ENCODE measurements around the gene INF2.

The INF2 gene

DNA sequence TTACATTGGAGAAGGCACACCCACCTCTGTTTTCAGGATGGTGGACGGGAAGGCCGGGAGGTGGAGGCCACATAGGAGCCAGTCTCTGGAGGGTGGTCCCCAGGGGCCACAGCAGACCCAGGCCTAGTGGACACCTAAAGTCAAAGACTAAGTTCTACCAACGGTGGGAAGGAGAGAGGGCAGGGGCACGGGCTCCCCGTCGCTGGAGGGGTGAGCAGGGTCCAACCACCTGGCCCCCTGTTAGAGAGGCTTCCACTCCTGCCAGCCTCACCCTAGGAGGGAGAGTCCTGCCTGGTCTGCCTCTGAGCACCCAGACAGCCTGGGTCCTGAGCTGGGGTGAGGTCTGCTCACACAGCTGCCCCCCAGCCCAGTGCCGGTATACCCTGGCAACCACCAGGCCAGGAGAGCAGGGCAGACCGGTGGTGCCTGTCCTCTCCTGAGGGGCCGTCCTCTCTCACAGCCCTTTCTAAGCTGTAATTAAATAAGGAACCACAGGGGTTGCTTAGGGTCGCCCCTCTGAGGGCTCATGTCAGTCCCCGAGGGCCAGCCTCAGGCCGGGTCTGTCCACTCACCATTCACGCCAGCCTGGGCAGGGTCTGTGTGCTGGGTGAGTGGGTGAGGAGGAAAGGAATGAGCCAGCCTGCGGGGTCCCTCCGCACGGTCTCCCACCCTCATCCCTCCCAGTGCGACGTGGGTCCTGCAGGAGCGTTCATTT lies 2.3 kb downstream of the INF2 start:
- DNase-seq: no peak

DNA sequence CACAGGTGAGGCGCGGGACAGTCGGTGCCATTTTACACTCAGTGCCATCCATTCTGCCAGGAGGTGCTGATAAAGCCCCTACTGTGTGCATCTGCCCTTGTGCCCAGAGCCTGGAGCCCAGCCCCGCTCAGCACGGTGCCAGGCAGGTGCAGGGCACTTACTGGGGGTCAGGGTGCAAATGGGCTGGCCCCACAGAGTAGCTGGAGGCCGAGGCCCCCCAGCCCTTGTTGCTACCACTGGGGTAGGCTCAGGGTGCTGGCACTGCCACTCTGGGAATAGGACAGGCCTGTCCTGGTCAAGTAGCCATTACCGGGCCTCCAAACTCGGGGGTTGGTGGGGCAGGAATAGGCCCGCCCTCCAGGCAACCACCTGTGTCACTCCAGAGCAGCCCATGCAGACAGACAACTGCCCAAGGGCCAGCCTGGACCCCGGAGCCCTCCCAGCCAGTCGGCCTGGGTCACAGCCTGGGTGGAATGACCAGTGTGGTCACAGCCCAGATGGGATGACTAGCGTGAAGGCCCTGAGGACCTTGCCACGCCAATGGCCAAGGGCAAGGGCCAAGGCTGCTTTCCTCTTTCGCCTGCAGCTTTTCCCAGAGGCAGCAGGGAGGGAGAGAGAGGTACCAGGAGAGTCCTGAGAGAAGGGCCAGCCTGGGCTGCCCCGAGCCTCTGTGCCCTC lies 3.0 kb downstream of the INF2 start:
- no peak for DNase-seq

DNA sequence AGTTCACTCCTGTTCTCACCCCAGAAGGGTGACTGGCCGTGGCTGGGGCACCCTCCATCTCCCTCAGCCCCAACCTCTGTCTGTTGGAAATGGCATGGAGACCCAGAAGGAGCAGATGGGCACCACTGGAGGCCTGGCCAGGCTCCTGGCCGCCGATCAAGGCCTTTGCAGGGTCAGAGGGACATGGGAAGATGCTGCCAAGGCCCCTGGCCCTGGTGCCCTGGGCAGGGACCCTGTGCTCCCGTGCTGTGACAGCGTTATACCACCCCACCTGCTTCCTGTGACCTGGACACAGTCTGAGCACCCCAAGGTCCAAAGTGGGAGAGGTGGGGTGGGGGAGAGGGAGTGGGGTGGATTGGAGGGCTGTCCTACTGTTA lies 3.5 kb downstream of the INF2 start:
- no peak for DNase-seq

DNA sequence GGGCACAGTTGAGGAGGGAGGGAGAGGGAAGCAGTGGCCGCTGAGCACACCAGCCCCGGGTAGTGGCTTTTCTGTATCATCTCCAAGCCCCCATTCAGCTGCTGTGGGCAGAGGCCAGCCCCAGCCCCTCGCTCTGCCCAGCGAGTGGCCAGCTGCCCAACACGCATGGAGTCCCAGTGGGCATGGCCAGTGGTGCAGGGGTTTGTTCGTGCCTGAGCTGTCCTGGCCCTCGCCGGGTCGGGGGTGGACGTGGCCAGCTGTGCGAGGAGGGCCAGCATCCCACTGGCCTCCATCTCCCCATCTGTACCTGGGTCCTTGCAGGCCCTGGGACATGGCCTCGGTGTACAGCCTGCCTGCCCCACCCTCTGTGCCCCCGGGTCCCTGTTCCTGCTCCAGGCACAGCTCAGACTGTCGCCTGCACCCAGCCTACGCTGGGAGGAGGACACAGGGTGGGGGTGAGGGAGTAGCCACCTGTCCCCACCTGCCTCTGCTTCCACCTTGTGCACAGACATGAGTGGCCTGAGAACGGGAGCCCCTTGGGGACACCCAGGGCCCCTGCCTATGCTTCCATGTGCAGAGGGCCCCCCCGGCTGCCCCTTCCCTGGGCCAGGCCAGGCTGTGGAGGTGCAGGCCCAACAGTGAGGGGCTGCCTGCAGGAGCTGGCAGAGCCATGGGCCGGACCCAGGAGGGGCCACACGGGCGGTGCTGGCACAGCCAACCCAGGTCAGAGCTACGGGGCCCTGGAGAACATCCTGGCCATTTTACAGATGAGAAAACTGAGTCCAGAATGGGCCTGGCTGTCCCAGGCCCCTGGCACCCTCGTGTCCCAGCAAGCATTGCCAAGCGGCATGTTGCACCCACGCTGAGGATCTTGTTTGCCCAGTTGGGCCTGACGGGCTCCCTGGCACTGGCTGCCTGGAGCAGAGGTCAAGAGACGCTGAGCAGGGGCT lies 4.3 kb downstream of the INF2 start:
- DNase-seq: no peak

DNA sequence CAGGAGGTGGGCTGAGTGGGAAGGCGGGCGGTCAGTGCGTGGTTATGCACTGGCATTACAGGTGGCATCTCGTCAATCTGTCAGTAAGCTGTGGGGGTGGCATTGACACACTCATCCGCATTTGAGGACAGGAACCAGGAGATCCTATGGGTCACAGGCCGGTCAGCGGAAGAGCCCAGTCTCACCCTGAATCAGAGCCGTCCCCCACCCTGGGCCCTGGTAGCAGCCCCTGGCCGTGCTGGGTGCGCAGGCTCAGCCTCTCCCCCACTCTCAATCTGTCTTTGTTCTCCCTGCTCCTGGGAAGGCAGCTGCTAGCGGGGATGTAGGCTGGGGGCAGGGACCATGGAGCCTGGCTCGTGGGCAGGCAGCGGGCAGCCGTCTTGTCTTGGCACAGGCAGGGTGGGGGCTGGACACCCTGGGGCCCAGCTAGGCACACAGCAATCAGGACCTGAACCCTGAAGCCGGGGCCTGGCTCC lies 5.1 kb downstream of the INF2 start:
- DNase-seq: no peak

DNA sequence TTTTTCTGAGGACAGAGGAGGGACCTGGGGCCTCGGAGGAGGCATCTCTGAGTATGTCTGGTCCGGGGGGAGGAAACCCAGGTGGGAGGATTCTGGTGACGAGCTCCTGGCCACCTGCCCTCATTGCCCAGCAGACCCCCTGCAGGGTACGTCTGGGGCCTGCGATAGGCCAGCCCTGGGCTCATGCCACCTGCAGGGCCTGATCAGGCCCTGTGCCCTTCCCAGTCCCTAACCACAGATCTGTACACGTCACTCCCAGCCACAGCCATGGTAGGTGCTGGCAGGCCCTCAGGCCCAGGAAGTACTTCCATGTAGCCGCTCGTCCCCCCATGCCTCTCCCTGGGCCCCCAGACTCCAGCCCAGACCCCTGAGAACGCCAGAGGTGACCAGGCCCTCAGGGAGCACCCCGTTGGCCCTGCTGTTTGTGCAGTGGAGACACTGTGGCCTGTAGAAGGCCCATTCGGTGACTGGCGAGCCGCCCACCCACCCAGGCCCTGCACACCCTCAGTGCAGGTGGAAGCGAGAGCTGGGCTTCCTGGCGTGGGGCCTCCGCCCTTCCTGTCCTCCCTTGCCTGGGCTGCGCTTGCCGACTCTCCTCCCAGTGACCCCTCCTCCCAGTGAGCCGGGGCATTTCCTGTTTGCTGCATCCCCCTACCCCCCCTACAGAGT lies 5.7 kb downstream of the INF2 start:
- no peak for DNase-seq

DNA sequence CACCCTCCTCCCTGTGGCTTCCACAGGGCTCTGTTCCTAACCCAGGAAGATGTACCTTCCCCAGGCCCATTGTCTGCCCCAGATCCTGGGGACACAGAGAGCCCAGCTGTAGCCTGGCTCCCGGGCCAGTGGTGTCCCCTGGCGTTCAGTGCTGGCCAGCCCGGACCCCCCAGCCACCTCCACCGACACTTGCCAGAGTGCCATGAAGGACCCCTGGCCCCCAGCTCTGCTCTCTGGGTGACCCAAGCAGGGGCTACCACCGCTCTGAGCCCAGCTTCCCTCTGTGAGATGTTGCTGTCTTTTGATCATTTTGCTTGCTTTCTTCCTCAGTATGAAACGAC lies 6.2 kb downstream of the INF2 start:
- no peak for DNase-seq

DNA sequence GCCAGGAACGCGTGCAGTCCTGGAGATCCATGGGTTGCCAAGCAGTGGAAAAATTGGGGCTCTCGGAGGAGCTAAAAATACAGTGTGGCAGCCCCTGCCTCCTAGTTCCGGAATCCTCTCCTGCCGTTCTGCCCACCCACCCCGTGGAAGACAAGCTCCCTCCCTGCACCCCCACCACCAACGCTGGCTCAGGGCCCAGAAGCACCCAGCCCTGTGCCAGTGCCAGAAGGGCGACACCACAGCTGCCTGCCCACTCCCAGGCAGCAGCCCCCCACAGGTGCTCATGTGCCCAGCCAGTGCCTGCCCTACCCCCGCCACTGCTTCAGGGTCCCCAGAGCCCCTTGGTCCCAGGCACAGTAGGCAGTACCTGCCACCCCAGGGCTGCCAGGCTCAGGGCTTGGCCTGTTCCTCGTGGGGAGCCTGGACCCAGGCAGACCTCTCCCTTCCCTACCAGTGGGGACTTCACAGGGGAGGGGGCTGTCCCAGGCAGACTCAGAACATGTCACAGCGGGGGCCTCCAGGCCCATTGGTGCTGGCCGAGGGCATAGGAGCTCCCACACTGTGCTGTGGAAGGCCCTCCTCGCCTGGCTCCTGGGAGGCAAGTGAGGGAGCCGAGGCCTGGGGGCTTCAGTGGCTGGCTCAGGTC lies 7.4 kb downstream of the INF2 start:
- DNase-seq: no peak

DNA sequence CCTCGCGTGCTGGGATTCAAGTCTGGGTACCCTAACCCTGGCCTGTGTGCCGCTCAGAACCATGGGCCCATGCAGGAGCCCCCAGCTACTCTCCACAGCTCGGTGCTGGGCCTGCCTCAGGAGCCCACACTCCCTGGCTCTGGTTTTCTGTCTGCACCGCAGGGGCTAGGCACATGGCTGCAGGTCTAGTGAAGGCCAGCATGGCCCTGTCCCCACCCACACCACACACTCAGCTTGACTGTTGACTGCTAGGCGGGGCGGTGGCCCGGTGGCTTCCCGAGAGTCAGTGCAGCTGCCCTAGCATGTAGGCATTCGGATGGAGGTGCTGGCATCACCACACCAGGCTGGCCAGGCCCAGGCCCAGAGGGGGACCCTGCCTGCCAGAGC lies 7.9 kb downstream of the INF2 start:
- DNase-seq: no peak

DNA sequence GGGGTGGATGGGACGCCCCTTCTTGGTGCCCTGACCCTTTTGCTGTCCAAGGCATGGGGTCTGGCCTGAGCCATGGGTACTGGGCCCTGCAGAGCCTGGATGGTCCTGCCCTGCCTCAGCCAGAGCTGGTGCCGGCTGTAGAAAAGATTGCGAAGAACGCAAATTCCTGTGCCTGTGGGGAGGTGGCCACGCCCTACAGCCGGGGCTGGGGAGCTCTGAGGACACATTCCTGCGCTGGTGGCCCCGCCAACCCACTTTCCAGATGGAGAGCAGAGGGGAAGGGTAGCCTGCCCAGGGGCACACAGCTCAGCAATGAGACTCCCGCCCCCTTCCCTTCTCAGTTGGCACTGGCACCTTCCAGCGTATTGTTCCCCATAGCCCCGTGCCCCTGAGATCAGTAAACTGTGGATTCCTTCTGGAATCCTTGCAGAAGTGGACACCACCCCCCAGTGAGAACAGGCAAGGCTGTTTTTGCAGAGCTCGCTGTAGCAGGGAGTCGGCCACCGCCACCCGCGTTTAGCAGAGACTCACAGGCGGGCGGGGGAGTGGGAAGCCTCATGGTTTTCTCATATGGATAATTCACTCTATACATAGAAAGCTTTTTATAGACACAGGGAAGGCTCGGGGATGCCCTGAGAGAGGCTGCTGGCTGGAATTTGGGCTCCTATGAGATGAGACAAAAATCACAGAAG lies 8.6 kb downstream of the INF2 start:
- no peak for DNase-seq

DNA sequence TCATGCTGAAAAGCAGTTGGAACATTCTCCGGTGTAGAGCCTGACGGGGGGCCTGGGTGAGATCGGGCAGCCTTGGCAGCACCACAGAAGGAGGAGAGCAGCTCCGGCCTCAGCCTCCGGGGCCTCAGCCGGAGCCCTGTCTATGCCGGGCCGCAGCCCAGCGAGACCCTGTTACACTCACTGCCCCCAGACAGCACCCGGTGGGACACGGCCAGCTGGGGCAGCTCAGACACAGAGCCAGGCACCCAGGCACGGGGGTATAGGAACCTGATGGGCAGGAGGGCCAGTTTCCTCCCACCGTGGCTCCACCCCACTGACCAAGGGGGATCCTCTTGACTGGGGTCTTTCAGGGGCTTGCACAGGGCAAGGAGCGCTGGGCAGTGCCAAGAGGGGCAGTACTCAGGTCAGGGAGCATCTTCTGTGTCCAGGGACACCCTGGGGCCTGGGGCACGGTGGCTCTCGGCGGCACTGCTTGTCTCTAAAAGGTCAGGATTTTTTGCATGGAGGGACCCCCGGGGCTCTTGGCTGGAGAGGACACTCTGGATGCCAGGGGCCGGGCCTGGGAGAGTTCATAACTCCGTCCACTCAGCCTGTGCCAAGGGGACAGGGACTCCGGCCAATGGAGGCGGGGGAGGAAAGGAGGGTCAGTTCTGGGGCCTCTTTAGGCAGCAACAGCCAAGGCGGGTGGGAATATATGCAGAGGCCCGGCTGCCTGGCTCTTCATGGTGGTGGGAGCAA lies 9.4 kb downstream of the INF2 start:
- DNase-seq: no peak

DNA sequence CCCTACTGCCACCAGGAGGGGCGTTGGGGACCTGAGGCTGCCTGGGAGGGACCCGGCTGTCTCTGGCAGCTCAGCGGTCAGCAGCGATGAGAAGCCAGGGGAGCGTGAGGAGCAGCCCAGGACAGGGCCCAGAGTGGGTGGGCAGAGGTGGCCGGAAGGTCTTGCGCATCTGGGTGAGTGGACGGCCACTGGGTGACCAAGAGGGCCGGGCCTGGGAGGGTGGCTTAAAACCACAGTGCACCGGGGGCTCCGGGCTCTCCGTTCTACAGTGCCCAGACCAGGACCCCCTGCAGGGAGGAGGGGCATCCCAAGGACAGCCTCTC lies 10.0 kb downstream of the INF2 start:
- no peak for DNase-seq

DNA sequence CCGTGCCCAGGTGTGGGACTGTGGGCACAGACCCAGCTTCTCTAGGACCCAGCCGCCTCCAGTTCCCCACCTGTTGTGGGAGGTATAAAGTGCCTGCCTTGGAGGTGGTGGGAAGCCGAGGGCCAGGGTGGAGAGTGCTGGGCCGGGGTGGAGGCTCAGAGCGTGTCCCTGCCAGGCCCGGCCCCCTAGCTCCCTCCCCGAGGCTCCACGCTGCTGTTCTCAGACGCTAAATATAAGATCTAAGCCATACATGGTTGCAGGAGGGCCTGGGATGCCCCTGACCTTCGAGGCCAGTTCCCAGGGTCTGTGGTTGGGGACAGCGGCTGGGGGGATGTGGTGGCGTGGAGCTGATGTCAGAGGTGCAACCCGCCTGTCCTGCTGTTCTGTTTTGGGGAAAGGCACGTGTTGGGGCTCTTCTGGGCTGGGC lies 10.8 kb downstream of the INF2 start:
- no peak for DNase-seq

DNA sequence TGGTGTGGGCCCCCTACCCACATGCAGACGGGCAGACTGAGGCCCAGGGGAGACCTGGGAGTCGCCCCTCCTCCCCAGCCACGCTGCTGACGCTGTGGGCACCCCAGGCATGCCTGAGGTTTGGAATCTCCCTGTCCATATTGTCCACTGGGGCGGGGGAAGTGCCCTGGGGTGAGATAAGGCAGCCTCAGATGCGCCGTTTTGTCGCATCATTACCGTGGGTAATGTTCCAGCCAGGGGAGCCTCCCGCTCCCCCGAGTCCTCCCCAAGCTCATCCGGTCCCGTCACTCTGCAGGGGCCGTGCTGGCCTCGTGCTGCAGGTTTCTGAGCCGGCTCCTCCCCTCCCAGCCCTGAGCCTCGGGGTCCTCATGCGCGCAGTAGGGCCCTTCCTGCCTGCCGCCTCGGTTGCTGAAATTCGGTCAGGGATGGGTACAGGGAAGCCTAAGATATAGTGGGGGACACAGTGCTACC lies 11.4 kb downstream of the INF2 start:
- no peak for DNase-seq

DNA sequence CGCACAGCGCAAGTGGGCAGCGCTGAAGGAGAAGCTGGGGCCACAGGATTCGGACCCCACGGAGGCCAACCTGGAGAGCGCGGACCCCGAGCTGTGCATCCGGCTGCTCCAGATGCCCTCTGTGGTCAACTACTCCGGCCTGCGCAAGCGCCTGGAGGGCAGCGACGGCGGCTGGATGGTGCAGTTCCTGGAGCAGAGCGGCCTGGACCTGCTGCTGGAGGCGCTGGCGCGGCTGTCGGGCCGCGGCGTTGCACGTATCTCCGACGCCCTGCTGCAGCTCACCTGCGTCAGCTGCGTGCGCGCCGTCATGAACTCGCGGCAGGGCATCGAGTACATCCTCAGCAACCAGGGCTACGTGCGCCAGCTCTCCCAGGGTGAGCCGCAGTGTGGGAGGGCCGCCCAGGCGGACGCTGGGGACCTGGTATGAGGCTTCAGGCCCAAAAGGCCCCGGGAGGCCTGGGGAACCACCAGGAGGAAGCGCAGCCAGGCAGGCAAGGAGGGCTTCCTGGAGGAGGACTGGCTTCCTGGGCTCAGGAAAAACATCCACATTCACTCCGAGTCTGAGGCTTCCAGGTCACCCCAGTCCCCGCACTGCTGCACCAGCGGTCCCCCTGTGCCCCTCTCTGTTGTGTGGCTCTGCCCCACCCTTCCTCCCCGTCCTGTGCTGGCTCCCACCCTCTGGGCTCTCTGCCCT lies 12.1 kb downstream of the INF2 start:
- no peak for DNase-seq

DNA sequence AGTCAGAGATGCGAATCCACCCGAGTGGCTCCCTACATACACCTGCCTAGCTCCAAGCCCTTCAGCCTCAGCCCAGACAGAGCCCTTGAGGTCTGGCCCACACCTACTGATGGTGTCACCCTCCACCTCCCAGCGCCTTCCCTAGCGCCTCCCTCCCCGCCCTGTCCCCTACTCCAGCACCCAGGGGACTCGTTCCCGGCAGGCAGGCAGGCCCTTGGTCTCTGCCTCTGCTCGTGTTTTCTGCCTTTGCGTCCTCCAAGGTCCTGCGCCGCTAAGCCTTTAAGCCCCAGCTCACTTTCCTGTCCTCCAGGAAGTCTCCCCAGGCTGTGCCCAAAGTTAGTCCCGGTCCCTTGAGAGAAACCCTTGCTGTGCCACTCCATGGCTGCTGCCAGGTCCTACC lies 12.7 kb downstream of the INF2 start:
- no peak for DNase-seq

DNA sequence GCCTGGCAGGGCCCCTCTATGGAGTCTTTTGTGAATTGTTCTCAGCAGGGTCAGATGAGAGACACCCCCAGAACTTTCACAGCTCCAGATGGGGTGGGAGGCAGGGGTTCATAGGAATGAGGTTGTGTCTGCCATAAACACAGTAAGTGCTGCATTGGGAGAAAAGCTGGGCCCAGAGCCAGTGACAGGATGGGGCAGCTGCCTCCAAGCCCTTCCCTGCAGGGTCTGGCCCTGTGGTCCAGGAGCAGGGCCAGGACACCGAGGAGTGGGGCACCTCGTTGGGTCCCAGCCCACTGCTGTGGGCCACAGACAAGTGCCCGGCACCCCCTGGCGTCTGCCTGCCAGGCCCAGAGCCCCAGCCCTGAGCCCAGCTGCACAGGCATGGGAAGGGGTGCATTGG lies 13.3 kb downstream of the INF2 start:
- DNase-seq: no peak

DNA sequence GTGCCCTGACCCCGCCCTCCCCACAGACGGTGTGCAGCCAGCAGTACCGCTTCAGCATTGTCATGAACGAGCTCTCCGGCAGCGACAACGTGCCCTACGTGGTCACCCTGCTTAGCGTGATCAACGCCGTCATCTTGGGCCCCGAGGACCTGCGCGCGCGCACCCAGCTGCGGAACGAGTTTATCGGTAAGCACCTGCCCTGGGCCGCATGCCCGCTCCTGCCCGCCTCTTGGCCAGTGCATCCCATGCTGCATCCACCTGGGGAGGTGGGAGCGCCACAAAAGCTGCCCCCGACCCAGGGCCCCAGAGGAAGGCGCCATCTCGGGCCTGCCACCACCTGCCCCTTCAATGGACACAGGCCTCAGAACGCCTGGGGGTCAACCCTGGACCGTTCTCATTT lies 13.9 kb downstream of the INF2 start:
- no peak for DNase-seq

DNA sequence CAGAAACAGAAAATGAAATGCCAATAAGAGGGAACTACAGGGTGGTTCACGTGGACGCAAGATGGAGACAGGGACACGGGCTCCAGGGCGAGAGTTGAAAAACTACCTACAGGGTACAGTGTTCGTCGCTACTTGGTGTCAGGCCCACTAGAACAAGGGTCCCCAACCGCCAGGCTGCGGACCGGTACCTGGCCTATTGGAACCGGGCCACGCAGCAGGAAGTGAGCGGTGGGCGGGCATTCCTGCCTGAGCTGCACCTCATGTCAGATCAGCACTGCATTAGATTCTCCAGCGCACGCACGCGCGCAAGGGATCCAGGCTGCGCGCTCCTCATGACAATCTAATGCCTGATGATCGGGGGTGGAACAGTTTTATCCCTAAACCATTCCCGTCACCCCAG lies 14.8 kb downstream of the INF2 start:
- no peak for DNase-seq

DNA sequence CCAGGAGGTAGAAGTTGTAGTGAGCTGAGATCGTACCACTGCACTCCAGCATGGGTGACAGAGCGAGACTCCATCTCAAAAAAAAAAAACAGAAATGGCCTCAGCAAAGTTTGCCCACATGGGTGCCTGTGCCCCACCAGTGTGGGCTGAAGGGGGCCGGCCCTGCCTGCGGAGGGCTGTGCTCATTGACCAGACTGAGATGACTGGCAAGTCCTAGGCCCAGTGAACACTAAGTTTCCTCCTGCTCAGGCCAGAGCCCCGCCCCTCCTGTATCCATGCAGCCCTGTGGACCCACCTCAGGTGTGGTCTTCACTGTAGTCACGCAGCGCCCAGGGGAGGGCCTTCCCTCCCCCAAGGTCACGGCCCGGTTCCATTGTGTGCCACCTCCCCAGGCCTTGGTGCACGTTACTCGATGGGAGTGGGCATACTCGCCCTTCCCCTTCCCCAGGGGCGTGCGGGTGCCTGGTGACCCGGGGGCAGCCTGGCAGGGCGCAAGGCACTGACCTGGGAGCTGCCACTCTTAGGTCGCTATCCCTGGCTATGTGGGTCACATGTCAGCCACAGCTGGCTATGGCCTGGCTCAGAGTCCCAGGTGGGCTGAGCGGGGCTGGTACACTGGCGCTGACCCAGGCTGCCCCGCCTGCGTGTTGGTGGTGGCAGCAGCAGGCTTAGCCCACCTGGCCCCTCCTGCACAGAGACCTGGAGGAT lies 16.1 kb downstream of the INF2 start:
- no peak for DNase-seq

Measured in NCI-H226 (cell line).